H9 (cell line): ENCODE data around the gene THOP1. TPM values are rescaled to one million over a fixed set of nuclear protein-coding genes. Genes with fewer than 3 reads are reported as not detected.

ENCODE experiments used
- DNase-seq: peaks from one replicate; pipeline ENCODE4 v3.0.0-alpha.2; 2017
- H2AFZ ChIP-seq: one replicate; pipeline ENCODE4 v1.6.1; 2013; ENCODE audit warnings: mild to moderate bottlenecking, low read length, control low read depth, moderate library complexity
- H2AK5ac ChIP-seq: 2 replicates; pipeline ENCODE4 v1.6.1; 2013; ENCODE audit warnings: low read length, control low read depth, mixed read lengths; ENCODE audit not compliant: insufficient read length
- H2BK120ac ChIP-seq: one replicate; pipeline ENCODE4 v1.6.1; 2013; ENCODE audit warnings: low read depth, mild to moderate bottlenecking, low read length, control low read depth, inconsistent platforms; ENCODE audit not compliant: poor library complexity, severe bottlenecking
- H2BK12ac ChIP-seq: 2 replicates; pipeline ENCODE4 v1.6.1; 2013; ENCODE audit warnings: low read length, control low read depth, mixed read lengths, low read depth; ENCODE audit not compliant: insufficient read length
- H2BK15ac ChIP-seq: 2 replicates; pipeline ENCODE4 v1.6.1; 2013; ENCODE audit warnings: low read depth, low read length, control low read depth
- H2BK20ac ChIP-seq: one replicate; pipeline ENCODE4 v1.6.1; 2013; ENCODE audit warnings: low read depth, mild to moderate bottlenecking, low read length, control low read depth, inconsistent platforms; ENCODE audit not compliant: poor library complexity, severe bottlenecking
- H2BK5ac ChIP-seq: 2 replicates; pipeline ENCODE4 v1.6.1; 2013; ENCODE audit warnings: low read length, control low read depth, mixed read lengths; ENCODE audit not compliant: insufficient read length
- H3K14ac ChIP-seq: 2 replicates; pipeline ENCODE4 v1.6.1; 2013; ENCODE audit warnings: low read length, control low read depth; ENCODE audit not compliant: insufficient read depth
- H3K18ac ChIP-seq: 2 replicates; pipeline ENCODE4 v1.6.1; 2013; ENCODE audit warnings: low read depth, mild to moderate bottlenecking, mixed read lengths, low read length, control low read depth; ENCODE audit not compliant: insufficient read length
- H3K23ac ChIP-seq: 2 replicates; pipeline ENCODE4 v1.6.1; 2013; ENCODE audit warnings: low read length, control low read depth, mixed read lengths, low read depth; ENCODE audit not compliant: insufficient read length
- H3K23me2 ChIP-seq: 2 replicates; pipeline ENCODE4 v1.6.1; 2013; ENCODE audit warnings: low read depth, mild to moderate bottlenecking, mixed read lengths, low read length, control low read depth; ENCODE audit not compliant: insufficient read length, poor library complexity, severe bottlenecking
- H3K27ac ChIP-seq: 2 replicates; pipeline ENCODE4 v1.5.1; 2013; ENCODE audit warnings: low read length, control low read depth, mixed read lengths, low read depth; ENCODE audit not compliant: insufficient read length
- H3K27me3 ChIP-seq: 2 replicates; pipeline ENCODE4 v1.6.1; 2013; ENCODE audit warnings: low read length, control low read depth, inconsistent platforms; ENCODE audit not compliant: insufficient read depth
- H3K4ac ChIP-seq: 2 replicates; pipeline ENCODE4 v1.6.1; 2013; ENCODE audit warnings: low read depth, mild to moderate bottlenecking, control low read depth, inconsistent platforms, low read length, moderate library complexity
- H3K4me1 ChIP-seq: 2 replicates; pipeline ENCODE4 v1.6.1; 2013; ENCODE audit warnings: low read length, control low read depth, inconsistent platforms; ENCODE audit not compliant: insufficient read depth
- H3K4me2 ChIP-seq: 2 replicates; pipeline ENCODE4 v1.6.1; 2013; ENCODE audit warnings: low read length, control low read depth, mixed read lengths; ENCODE audit not compliant: insufficient read length, insufficient read depth
- H3K56ac ChIP-seq: 2 replicates; pipeline ENCODE4 v1.6.1; 2013; ENCODE audit warnings: low read depth, mild to moderate bottlenecking, mixed read lengths, low read length, control low read depth; ENCODE audit not compliant: insufficient read length
- H3K79me1 ChIP-seq: 2 replicates; pipeline ENCODE4 v1.6.1; 2013; ENCODE audit warnings: low read depth, mild to moderate bottlenecking, moderate library complexity, low read length, control low read depth, inconsistent platforms; ENCODE audit not compliant: insufficient read depth, poor library complexity, severe bottlenecking
- H3K79me2 ChIP-seq: 2 replicates; pipeline ENCODE4 v1.6.1; 2013; ENCODE audit warnings: low read length, control low read depth, inconsistent platforms; ENCODE audit not compliant: insufficient read depth
- H3K9ac ChIP-seq: 2 replicates; pipeline ENCODE4 v1.6.1; 2013; ENCODE audit warnings: low read length, control low read depth, mixed read lengths; ENCODE audit not compliant: insufficient read length; ENCODE audit errors: extremely low read depth
- H3K9me3 ChIP-seq: one replicate; pipeline ENCODE4 v1.6.1; 2013; ENCODE audit warnings: low read depth, low read length, inconsistent platforms; ENCODE audit not compliant: control insufficient read depth
- H3T11ph ChIP-seq: one replicate; pipeline ENCODE4 v1.6.1; 2013; ENCODE audit warnings: mild to moderate bottlenecking, low read length, control low read depth, inconsistent platforms
- H4K20me1 ChIP-seq: one replicate; pipeline ENCODE4 v1.6.1; 2013; ENCODE audit not compliant: control insufficient read depth, insufficient read length, insufficient read depth
- H4K5ac ChIP-seq: 2 replicates; pipeline ENCODE4 v1.6.1; 2013; ENCODE audit warnings: low read depth, mild to moderate bottlenecking, mixed read lengths, low read length, control low read depth; ENCODE audit not compliant: insufficient read length
- H4K8ac ChIP-seq: replicated peaks from 2 replicates; pipeline ENCODE4 v1.6.1; 2013; ENCODE audit warnings: low read length, control low read depth, mixed read lengths, low read depth; ENCODE audit not compliant: insufficient read length
- H4K91ac ChIP-seq: 2 replicates; pipeline ENCODE4 v1.6.1; 2013; ENCODE audit warnings: low read depth, mild to moderate bottlenecking, moderate library complexity, mixed read lengths, low read length, control low read depth; ENCODE audit not compliant: insufficient read length
- H3K27ac Mint-ChIP-seq, 3 experiments: 2 replicates in 2 of 3; 3 replicates in 1 of 3; pipeline ENCODE4 v1.8.0; 2020 to 2021; ENCODE audit warnings: mixed read lengths in 3 of 3, mild to moderate bottlenecking in 1 of 3, moderate library complexity in 1 of 3
- H3K27me3 Mint-ChIP-seq: 2 replicates; pipeline ENCODE4 v1.8.0; 2021; ENCODE audit warnings: low read depth, mild to moderate bottlenecking, moderate library complexity, mixed read lengths
- H3K36me3 Mint-ChIP-seq, 3 experiments: 2 replicates in 2 of 3; 3 replicates in 1 of 3; pipeline ENCODE4 v1.8.0; 2020 to 2021; ENCODE audit warnings: low read depth in 3 of 3, mixed read lengths in 3 of 3; ENCODE audit not compliant: insufficient read depth in 1 of 3
- H3K4me1 Mint-ChIP-seq, 2 experiments: 2 replicates each; pipeline ENCODE4 v1.8.0; 2020; ENCODE audit warnings: mixed read lengths in 2 of 2
- H3K4me3 Mint-ChIP-seq, 2 experiments: 2 replicates in 1 of 2; 3 replicates in 1 of 2; pipeline ENCODE4 v1.8.0; 2020 to 2021; ENCODE audit warnings: mild to moderate bottlenecking in 2 of 2, mixed read lengths in 2 of 2, moderate library complexity in 1 of 2
- H3K9me3 Mint-ChIP-seq, 2 experiments: 2 replicates in 1 of 2; 3 replicates in 1 of 2; pipeline ENCODE4 v1.8.0; 2020; ENCODE audit warnings: mild to moderate bottlenecking in 2 of 2, mixed read lengths in 2 of 2, moderate library complexity in 1 of 2
- CTCF ChIP-seq: fragments of 200-600 bp; sonication (generic); conservative IDR thresholded peaks from 3 replicates; pipeline ENCODE4 v1.8.0; 2021; ENCODE audit warnings: antibody characterized with exemption, mild to moderate bottlenecking
- WGBS: extraction: QIAGEN DNeasy Blood & Tissue Kit; methylation state at CpG from one replicate; pipeline ENCODE4 v1.1.7; 2013; ENCODE audit warnings: missing lambda C conversion rate, low lambda C conversion rate, mixed read lengths; ENCODE audit not compliant: insufficient read length; ENCODE audit errors: extremely low coverage; 5-methylcytosine and 5-hydroxymethylcytosine counted together
- total RNA-seq: library from RNA; stranded (reverse); gene quantifications from 2 replicates; pipeline ENCODE4 v1.2.1, GENCODE V29; 2021

The THOP1 gene
- total RNA-seq, 1 experiment from 2014 or later, result 150 TPM

GRCh38 chr19:2756477-2756876 lies 28.8 kb upstream of the THOP1 start:
- Histone ChIP-seq H3K79me2 (no peaks in the 10 kb centered on the region), H4K20me1 (no peaks in the 10 kb centered on the region), H4K91ac (no peak overlapping the region), H2AK5ac (no peak overlapping the region), H2BK15ac (no peak overlapping the region), H3K18ac (no peak overlapping the region), H2BK12ac (no peak overlapping the region), H3K27ac (no peak overlapping the region), H2BK5ac (no peak overlapping the region), H3K4me2 (no peak overlapping the region), H3K79me1 (no peaks in the 10 kb centered on the region), H2BK20ac (no peak overlapping the region), H4K8ac (no peak overlapping the region), H2AFZ (no peak overlapping the region), H3K4me1 (no peaks in the 10 kb centered on the region), H3K56ac (no peak overlapping the region), H3K23ac (no peak overlapping the region), H4K5ac (no peak overlapping the region), H3K9me3 (no peaks in the 10 kb centered on the region), H3K14ac (no peak overlapping the region), H3K9ac (no peak overlapping the region), H2BK120ac (no peak overlapping the region), H3K27me3 (no peaks in the 10 kb centered on the region), H3K4ac (no peak overlapping the region), H3T11ph (no peak overlapping the region), H3K23me2 (no peaks in the 10 kb centered on the region)
- no peaks in the 10 kb centered on the region; the same call in 1 of the 2 replicates for H3K27me3 Mint-ChIP-seq
- H3K9me3 Mint-ChIP-seq, result no peaks in the 10 kb centered on the region
- no peak for TF ChIP-seq CTCF
- no peak overlapping the region for H3K27ac Mint-ChIP-seq
- H3K4me3 Mint-ChIP-seq, result no peak overlapping the region
- no peak for DNase-seq
- H3K4me1 Mint-ChIP-seq, result no peaks in the 10 kb centered on the region
- peaks cover 13 to 69% (median 56%) of the 10 kb centered on the region in 3 experiments; a peak in 6 of 7 replicates for H3K36me3 Mint-ChIP-seq
- no CpG with 5 or more reads among the region's 8 CpGs for WGBS
